BJ (cell line): Measurements from ENCODE around the gene MUSK. TPM values are rescaled to one million over a fixed set of nuclear protein-coding genes. Genes with fewer than 3 reads are reported as not detected.

Source experiments
- CTCF ChIA-PET: fragments of 350-600 bp; formaldehyde crosslinking; extraction: SDS; loops from one replicate; lab custom pipeline; 2021; ENCODE audit warnings: antibody characterized with exemption, inconsistent platforms; lab: Yijun Ruan, JAX
- POLR2A ChIA-PET: fragments of 300-600 bp; sonication (Branson Sonifier 250); formaldehyde crosslinking; extraction: SDS; loops from one replicate; lab custom pipeline; 2021; ENCODE audit warnings: antibody characterized with exemption; lab: Charles Lee
- DNase-seq: peaks from one replicate; pipeline ENCODE4 v3.0.0-alpha.2; 2011; ENCODE audit warnings: low read depth
- H3K27me3 ChIP-seq: 2 replicates; pipeline ENCODE4 v1.6.0; 2011; ENCODE audit warnings: low read length; ENCODE audit not compliant: control insufficient read depth, insufficient read depth
- H3K36me3 ChIP-seq: 2 replicates; pipeline ENCODE4 v1.5.1; 2011; ENCODE audit warnings: low read length; ENCODE audit not compliant: control insufficient read depth, insufficient read depth
- H3K4me3 ChIP-seq: 2 replicates; pipeline ENCODE4 v1.5.1; 2011; ENCODE audit warnings: low read depth, mild to moderate bottlenecking, control low read depth, low read length
- polyA plus RNA-seq: library from polyadenylated mRNA; depleted of rRNA; stranded (reverse); fragments of >200 nt; gene quantifications from 2 replicates; pipeline ENCODE4 v1.2.3, GENCODE V29; 2011
- TF ChIP-seq, protein P1 (sequence below): IDR thresholded peaks from 2 replicates; pipeline ENCODE4 v1.5.1; 2011; ENCODE audit warnings: low read depth, mild to moderate bottlenecking, control low read depth, inconsistent platforms, low read length, moderate library complexity; ENCODE audit not compliant: insufficient read depth

The MUSK gene
- polyA plus RNA-seq, 1 experiment: 0.04 TPM

DNA sequence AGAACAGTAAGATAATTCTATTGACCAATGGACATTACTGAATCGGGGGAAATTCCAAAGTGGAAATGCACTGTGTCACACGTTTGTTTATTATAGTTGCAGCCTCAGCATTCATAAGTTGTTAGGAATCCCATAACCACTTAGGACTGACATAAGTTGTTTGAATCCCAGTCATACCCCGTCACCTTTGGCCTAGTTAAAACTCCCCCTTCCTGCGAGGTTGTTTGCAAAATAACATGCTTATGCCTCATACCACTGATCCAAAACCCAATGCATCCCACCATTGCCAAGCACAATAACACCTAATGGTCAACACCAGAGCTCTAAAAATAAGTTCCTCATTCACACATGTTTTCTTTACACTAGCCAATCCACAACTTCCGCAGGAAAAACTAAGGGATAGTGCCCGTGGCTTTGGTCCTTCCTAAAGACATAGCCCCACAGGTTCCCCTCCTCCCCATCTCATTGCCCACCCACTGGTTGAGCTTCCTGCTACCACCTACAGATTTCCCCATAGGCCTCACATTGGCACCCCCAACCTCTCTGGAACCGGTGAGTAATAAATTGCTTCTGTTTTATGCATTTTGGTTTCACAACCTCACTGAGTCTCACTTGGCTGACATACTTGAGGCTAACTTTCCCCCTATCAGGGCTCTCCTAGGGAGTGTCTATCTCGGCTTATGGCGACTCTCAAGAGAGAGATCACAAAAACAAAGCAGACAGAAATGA lies 42.3 kb upstream of the MUSK start:
- ChIA-PET CTCF (interaction anchor here (0.6 kb wide), 1 partner anchor 307 kb away, joined by 3 read pairs; no protein-coding TSS in a partner anchor), POLR2A (no interaction called here)
- Histone ChIP-seq H3K27me3 (no peaks in the 10 kb centered on the region), H3K36me3 (no peaks in the 10 kb centered on the region), H3K4me3 (no peak overlapping the region)
- DNase-seq: peak; percentile 59
- TF ChIP-seq, protein P1, sequence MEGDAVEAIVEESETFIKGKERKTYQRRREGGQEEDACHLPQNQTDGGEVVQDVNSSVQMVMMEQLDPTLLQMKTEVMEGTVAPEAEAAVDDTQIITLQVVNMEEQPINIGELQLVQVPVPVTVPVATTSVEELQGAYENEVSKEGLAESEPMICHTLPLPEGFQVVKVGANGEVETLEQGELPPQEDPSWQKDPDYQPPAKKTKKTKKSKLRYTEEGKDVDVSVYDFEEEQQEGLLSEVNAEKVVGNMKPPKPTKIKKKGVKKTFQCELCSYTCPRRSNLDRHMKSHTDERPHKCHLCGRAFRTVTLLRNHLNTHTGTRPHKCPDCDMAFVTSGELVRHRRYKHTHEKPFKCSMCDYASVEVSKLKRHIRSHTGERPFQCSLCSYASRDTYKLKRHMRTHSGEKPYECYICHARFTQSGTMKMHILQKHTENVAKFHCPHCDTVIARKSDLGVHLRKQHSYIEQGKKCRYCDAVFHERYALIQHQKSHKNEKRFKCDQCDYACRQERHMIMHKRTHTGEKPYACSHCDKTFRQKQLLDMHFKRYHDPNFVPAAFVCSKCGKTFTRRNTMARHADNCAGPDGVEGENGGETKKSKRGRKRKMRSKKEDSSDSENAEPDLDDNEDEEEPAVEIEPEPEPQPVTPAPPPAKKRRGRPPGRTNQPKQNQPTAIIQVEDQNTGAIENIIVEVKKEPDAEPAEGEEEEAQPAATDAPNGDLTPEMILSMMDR: no peak

DNA sequence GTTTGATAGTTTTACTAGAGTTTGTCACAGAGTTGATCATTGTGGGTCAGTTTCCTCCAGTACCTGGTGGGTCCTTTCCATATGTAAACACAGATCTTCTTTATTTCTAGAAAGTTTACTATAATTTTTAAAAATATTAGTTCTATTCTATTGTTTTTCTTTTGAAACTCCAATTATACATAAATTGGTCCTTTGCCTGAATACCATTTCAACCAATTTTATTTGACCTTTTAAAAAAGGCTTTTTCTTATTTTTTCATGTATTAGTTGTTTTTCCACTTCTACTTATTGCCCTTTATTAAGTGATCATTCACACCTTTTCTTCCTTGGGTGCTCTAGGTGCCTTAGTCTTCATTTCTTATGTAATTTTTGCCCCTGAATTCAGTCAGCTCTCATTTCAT lies 33.0 kb upstream of the MUSK start:
- H3K36me3 ChIP-seq: no peaks in the 10 kb centered on the region
- TF ChIP-seq, protein P1: no peak
- ChIA-PET CTCF (no interaction called here), POLR2A (no interaction called here)
- no peaks in the 10 kb centered on the region for H3K27me3 ChIP-seq
- no peak for DNase-seq
- no peak overlapping the region for H3K4me3 ChIP-seq

- ChIA-PET POLR2A (no interaction called here), CTCF (interaction anchor here (0.5 to 1.8 kb wide), 2 partner anchors 357 to 661 kb away, joined by 4 to 10 read pairs; no protein-coding TSS in a partner anchor)
- H3K36me3 ChIP-seq: no peaks in the 10 kb centered on the region
- TF ChIP-seq, protein P1: peak; percentile 22; the same call in 1 of the 2 replicates
- no peak overlapping the region for H3K4me3 ChIP-seq
- no peaks in the 10 kb centered on the region for H3K27me3 ChIP-seq
- no peak for DNase-seq
Observed at GRCh38 chr9:110638381-110638954, 30.1 kb upstream of the MUSK start.

DNA sequence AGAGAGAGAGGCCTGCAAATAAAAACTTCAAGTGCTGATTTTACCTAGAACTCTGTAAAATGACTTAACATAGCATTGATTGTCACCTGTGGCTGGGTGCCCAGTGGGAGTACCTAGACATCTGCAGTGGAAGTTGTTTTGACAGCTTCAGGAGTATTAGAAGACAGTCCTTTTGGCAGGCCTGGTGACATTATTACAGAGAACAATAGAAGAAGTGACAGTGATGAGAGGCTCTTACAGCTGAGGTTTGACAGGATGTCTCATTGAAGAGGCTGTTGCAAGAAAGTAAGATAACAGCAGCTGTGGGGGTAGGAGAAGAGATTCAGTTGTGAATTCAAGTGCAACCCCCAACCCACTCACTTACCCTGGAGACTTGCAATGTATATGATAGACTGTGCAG lies 27.9 kb upstream of the MUSK start:
- CTCF ChIA-PET: interaction anchor here (2.0 to 2.3 kb wide), 2 partner anchors 396 to 659 kb away, joined by 9 read pairs; no protein-coding TSS in a partner anchor
- Histone ChIP-seq H3K4me3 (no peak overlapping the region), H3K27me3 (no peaks in the 10 kb centered on the region), H3K36me3 (no peaks in the 10 kb centered on the region)
- TF ChIP-seq, protein P1: no peak
- POLR2A ChIA-PET: no interaction called here
- no peak for DNase-seq

DNA sequence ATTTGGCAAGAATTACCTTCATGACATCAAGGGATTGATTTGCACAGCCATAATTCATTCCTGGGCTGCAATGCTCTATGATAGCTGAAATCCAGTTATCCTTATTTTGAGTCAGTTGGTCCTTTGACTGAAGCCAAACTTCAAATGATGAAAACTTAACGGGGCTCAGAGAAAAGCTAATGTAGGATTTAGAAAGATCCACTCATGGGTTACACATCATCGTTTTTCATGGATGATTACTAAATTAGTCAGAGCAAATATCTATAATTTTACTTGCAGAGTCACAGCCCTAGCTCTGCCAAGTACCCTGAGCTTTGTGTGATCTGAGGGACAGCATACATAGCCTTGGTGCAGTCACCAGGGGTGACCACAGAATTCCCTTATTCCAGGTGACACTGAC lies 27.3 kb upstream of the MUSK start:
- ChIA-PET CTCF (interaction anchor here (2.0 to 2.3 kb wide), 2 partner anchors 395 to 658 kb away, joined by 9 read pairs; no protein-coding TSS in a partner anchor), POLR2A (no interaction called here)
- no peaks in the 10 kb centered on the region for H3K36me3 ChIP-seq
- no peaks in the 10 kb centered on the region for H3K27me3 ChIP-seq
- no peak for DNase-seq
- TF ChIP-seq, protein P1: no peak
- no peak overlapping the region for H3K4me3 ChIP-seq
